Measurements from ENCODE around the gene MBP. TPM values are rescaled to one million over a fixed set of nuclear protein-coding genes. Genes with fewer than 3 reads are reported as not detected.
A peak's percentile ranks its signal among the peaks of the same experiment; 100 is the strongest.
"Not testable (repeated sequence)": the region's sequence is repeated elsewhere in the genome, so short reads cannot be mapped to it uniquely, and the experiment has no call there.

Gene MBP
- total RNA-seq, 4 donors from 2014 or later: 28.6 to 55.0 (median 50.4) TPM

GRCh38 chr18:76948345-76948744 is 184.2 kb downstream of the MBP start:
- peaks cover 0 to 16% of the 10 kb centered on the region in 2 donors for H3K36me3 ChIP-seq
- no peaks in the 10 kb centered on the region for H3K9me3 ChIP-seq
- H3K27me3 ChIP-seq: no peaks in the 10 kb centered on the region
- no peaks in the 10 kb centered on the region for H3K4me1 ChIP-seq
- no peak for DNase-seq
- in situ Hi-C loops (cut with MboI; ENCODE audit: low sequenced_read_pairs in 4 of 4): no loop called here
- H3K27ac ChIP-seq: no peak overlapping the region
- H3K4me3 ChIP-seq: no peak overlapping the region
- no peak for TF ChIP-seq POLR2A (IDR thresholded peaks at IDR 0.05)
- no peak for TF ChIP-seq CTCF (IDR thresholded peaks at IDR 0.05 in 4 of 5, conservative IDR thresholded peaks at IDR 0.05 in 1 of 5)
- no peak for ATAC-seq
- intact Hi-C loops (cut with DNase I; ENCODE audit: low total_unique reads): no loop called here

- H3K4me3 ChIP-seq; DNase-seq; H3K27me3 ChIP-seq; intact Hi-C loops (cut with DNase I; ENCODE audit: low total_unique reads); H3K27ac ChIP-seq; H3K9me3 ChIP-seq; in situ Hi-C loops (cut with MboI; ENCODE audit: low sequenced_read_pairs in 4 of 4); H3K4me1 ChIP-seq; ATAC-seq: not testable (repeated sequence)
- peaks cover 0 to 14% of the 10 kb centered on the region in 2 donors for H3K36me3 ChIP-seq
These were observed 188.2 kb downstream of the MBP start for GRCh38 chr18:76944346-76944745.

- Histone ChIP-seq H3K9me3 (no peaks in the 10 kb centered on the region), H3K36me3 (peaks cover 0 to 20% of the 10 kb centered on the region in 2 donors), H3K27ac (no peak overlapping the region), H3K4me3 (no peak overlapping the region), H3K4me1 (no peaks in the 10 kb centered on the region), H3K27me3 (no peaks in the 10 kb centered on the region)
- intact Hi-C loops (cut with DNase I; ENCODE audit: low total_unique reads) (no loop called here), in situ Hi-C loops (cut with MboI; ENCODE audit: low sequenced_read_pairs in 4 of 4) (no loop called here)
- DNase-seq: peak; percentile 16 to 69
- no peak for TF ChIP-seq CTCF (IDR thresholded peaks at IDR 0.05 in 4 of 5, conservative IDR thresholded peaks at IDR 0.05 in 1 of 5)
- no peak for TF ChIP-seq POLR2A (IDR thresholded peaks at IDR 0.05)
- ATAC-seq: peak; percentile 74 to 75
These were observed 188.8 kb downstream of the MBP start for GRCh38 chr18:76943542-76944339.

GRCh38 chr18:76941284-76941683 is 191.3 kb downstream of the MBP start:
- Histone ChIP-seq H3K27ac (no peak overlapping the region), H3K4me3 (no peak overlapping the region), H3K36me3 (peaks cover 0 to 20% of the 10 kb centered on the region in 2 donors), H3K9me3 (no peaks in the 10 kb centered on the region), H3K27me3 (no peaks in the 10 kb centered on the region), H3K4me1 (no peaks in the 10 kb centered on the region)
- ATAC-seq (no peak), DNase-seq (no peak)
- intact Hi-C loops (cut with DNase I; ENCODE audit: low total_unique reads): no loop called here
- TF ChIP-seq CTCF (IDR thresholded peaks at IDR 0.05 in 4 of 5, conservative IDR thresholded peaks at IDR 0.05 in 1 of 5) (no peak), POLR2A (IDR thresholded peaks at IDR 0.05) (no peak)
- in situ Hi-C loops (cut with MboI; ENCODE audit: low sequenced_read_pairs in 4 of 4): no loop called here

- Histone ChIP-seq H3K36me3 (peaks cover 0 to 20% of the 10 kb centered on the region in 2 donors), H3K27ac (no peak overlapping the region), H3K9me3 (no peaks in the 10 kb centered on the region), H3K4me1 (no peaks in the 10 kb centered on the region), H3K4me3 (no peak overlapping the region), H3K27me3 (no peaks in the 10 kb centered on the region)
- no peak for ATAC-seq
- TF ChIP-seq CTCF (IDR thresholded peaks at IDR 0.05 in 4 of 5, conservative IDR thresholded peaks at IDR 0.05 in 1 of 5): no peak
- TF ChIP-seq POLR2A (IDR thresholded peaks at IDR 0.05): no peak
- no peak for DNase-seq
- intact Hi-C loops (cut with DNase I; ENCODE audit: low total_unique reads): no loop called here
- in situ Hi-C loops (cut with MboI; ENCODE audit: low sequenced_read_pairs in 4 of 4): no loop called here
These were observed 194.0 kb downstream of the MBP start for GRCh38 chr18:76938619-76939018.

Measured in gastrocnemius medialis (tissue), 4 donors.